BE2C (cell line): ENCODE measurements around the gene KLHL20.
"Not testable (repeated sequence)": the region's sequence is repeated elsewhere in the genome, so short reads cannot be mapped to it uniquely, and the experiment has no call there.

Source experiments
- DNase-seq: peaks from one replicate; pipeline ENCODE4 v3.0.0-alpha.2; 2020
- H3K27me3 ChIP-seq: fragments of 250-450 bp; sonication (Bioruptor Pico); 2 replicates; pipeline ENCODE4 v1.5.1; 2020; ENCODE audit warnings: mild to moderate bottlenecking
- H3K36me3 ChIP-seq: fragments of 250-450 bp; sonication (Bioruptor Pico); 2 replicates; pipeline ENCODE4 v1.5.1; 2020; ENCODE audit warnings: mild to moderate bottlenecking
- H3K4me1 ChIP-seq: fragments of 250-450 bp; sonication (Bioruptor Pico); 2 replicates; pipeline ENCODE4 v1.5.1; 2020
- H3K4me3 ChIP-seq: 2 replicates; pipeline ENCODE4 v1.5.1; 2011; ENCODE audit warnings: low read depth, low read length
- H3K9me3 ChIP-seq: fragments of 250-450 bp; sonication (Bioruptor Pico); 2 replicates; pipeline ENCODE4 v1.5.1; 2020
- CTCF ChIP-seq: IDR thresholded peaks from 2 replicates; pipeline ENCODE4 v1.5.1; 2012; ENCODE audit warnings: mild to moderate bottlenecking, low read depth, low read length

Gene KLHL20

GRCh38 chr1:173715538-173715844 is 710 bp downstream of the KLHL20 start:
- H3K9me3 ChIP-seq: no peaks in the 10 kb centered on the region
- no peaks in the 10 kb centered on the region for H3K4me1 ChIP-seq
- no peak for TF ChIP-seq CTCF
- no peaks in the 10 kb centered on the region; the same call in 1 of the 2 replicates for H3K27me3 ChIP-seq
- H3K36me3 ChIP-seq: no peaks in the 10 kb centered on the region
- DNase-seq: no peak
- peak overlapping the region; percentile 97 for H3K4me3 ChIP-seq

DNA sequence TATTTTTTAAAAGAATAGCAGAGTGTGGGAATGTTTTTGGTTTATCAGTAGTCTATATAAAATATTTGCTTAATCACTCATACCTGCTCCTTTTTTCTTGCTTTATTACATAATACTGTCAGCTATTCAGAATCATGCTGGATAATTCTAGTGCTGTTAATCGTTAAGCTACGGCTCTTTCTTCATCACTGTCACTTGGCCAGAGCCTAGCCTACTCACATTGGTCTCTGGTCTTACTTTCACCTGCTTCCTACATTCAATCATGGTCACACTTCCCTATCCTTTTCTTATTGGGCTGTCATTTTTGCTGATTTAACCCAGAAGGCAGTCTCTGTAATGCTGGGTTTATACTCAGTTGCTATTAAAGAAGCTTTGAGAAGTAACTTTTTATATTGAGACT is 2.5 kb downstream of the KLHL20 start:
- Histone ChIP-seq H3K4me1 (no peaks in the 10 kb centered on the region), H3K9me3 (no peaks in the 10 kb centered on the region), H3K36me3 (no peaks in the 10 kb centered on the region), H3K4me3 (no peak overlapping the region), H3K27me3 (no peaks in the 10 kb centered on the region; the same call in 1 of the 2 replicates)
- no peak for TF ChIP-seq CTCF
- DNase-seq: no peak

DNA sequence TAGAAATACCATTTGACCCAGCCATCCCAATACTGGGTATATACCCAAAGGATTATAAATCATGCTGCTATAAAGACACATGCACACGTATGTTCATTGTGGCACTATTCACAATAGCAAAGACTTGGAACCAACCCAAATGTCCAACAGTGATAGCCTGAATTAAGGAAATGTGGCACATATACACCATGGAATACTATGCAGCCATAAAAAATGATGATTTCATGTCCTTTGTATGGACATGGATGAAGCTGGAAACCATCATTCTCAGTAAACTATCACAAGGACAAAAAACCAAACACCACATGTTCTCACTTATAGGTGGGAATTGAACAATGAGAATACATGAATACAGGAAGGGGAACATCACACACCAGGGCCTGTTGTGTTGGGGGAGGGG is 16.6 kb downstream of the KLHL20 start:
- not testable (repeated sequence) for H3K4me1 ChIP-seq, H3K4me3 ChIP-seq, DNase-seq, H3K9me3 ChIP-seq, H3K27me3 ChIP-seq
- peaks cover 15% of the 10 kb centered on the region for H3K36me3 ChIP-seq

- TF ChIP-seq CTCF: no peak
- DNase-seq: no peak
- no peaks in the 10 kb centered on the region for H3K9me3 ChIP-seq
- H3K36me3 ChIP-seq: peaks cover 12% of the 10 kb centered on the region
- no peak overlapping the region for H3K4me3 ChIP-seq
- H3K4me1 ChIP-seq: no peaks in the 10 kb centered on the region
- H3K27me3 ChIP-seq: no peaks in the 10 kb centered on the region
These were observed 19.1 kb downstream of the KLHL20 start for GRCh38 chr1:173733912-173734311.

GRCh38 chr1:173736104-173736503 is 21.3 kb downstream of the KLHL20 start:
- not testable (repeated sequence) for H3K4me3 ChIP-seq, DNase-seq, H3K27me3 ChIP-seq, H3K9me3 ChIP-seq, H3K4me1 ChIP-seq
- H3K36me3 ChIP-seq: peaks cover 12% of the 10 kb centered on the region

GRCh38 chr1:173742203-173742886 is 27.6 kb downstream of the KLHL20 start:
- Histone ChIP-seq H3K4me3 (no peak overlapping the region), H3K9me3 (no peaks in the 10 kb centered on the region), H3K27me3 (no peaks in the 10 kb centered on the region), H3K4me1 (no peaks in the 10 kb centered on the region), H3K36me3 (peaks cover 4% of the 10 kb centered on the region; the same call in 1 of the 2 replicates)
- no peak for TF ChIP-seq CTCF
- no peak for DNase-seq

GRCh38 chr1:173744651-173745050 is 29.9 kb downstream of the KLHL20 start:
- H3K4me1 ChIP-seq: no peaks in the 10 kb centered on the region
- H3K4me3 ChIP-seq: no peak overlapping the region
- no peak for TF ChIP-seq CTCF
- H3K9me3 ChIP-seq: no peaks in the 10 kb centered on the region
- no peak for DNase-seq
- peaks cover 4% of the 10 kb centered on the region; the same call in 1 of the 2 replicates for H3K36me3 ChIP-seq
- no peaks in the 10 kb centered on the region for H3K27me3 ChIP-seq
